NCI-H510A (cell line): ENCODE results near the gene RANBP1.

Experiments used
- DNase-seq: peaks from one replicate; lab custom pipeline; 2025; lab: John Stamatoyannopoulos, UW

RANBP1 gene

DNA sequence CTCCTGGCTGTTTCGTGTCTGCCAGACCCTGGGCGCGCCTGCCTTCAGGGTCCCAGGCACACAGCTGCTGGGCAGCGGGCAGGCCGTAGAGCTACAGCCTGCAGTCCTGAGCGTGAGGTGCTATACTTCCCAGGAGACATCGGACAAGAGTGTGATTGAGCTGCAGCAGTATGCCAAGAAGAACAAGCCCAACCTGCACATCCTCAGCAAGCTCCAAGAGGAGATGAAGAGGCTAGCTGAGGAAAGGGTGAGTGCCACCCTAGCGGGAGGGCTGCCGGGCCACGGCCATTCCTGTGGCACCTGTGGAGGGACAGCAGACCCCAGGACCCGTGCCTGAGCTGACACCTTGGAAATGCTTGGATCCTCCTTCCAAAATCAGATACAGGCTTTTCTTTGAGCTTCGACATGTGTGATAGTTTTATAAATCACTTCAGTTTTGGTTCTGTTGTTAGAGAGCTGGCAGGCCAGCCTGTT lies 7.1 kb upstream of the RANBP1 start:
- no peak for DNase-seq

DNA sequence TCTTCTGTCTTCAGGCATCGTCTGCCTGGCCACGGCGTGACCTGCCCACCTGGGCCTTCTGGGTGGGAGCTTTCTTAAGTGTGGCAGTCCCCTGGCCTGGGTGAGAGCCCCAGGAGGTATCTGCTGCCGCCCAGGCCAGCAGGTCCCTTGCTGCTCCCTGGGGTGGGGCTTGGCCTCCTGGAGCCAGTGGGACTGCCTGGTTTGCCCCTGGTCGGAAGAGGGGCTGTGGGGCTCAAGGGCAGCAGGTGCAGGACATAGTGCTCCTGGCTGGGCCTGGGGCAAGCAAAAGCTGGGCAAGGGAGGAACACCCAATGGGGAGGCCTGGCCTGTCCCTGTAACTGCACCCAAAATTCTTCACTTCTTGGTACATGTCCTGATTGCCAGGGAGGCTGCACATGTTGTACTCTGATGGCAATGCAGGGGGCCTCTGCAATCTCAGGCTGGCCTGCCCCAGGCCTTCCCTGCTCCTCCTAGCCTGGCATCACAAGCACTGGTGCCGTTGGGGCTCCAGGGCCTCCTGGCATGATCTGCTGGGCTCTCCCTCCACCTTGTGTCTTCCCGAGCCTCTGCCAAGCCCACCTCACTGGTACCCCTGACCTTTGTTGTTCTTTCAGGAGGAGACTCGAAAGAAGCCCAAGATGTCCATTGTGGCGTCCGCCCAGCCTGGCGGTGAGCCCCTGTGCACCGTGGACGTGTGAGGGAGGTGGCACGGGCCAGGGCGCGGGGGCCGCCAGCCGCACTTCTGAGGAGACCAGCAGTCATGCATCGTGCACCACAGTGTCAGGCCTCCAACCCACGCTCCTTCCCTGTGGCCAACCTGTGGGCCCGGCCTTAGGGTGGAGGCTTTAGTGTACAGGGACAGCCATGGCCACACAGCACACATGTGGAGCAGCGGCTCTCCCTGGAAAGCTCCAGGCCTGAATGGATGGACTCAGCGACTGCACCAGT lies 6.2 kb upstream of the RANBP1 start:
- DNase-seq = no peak

DNA sequence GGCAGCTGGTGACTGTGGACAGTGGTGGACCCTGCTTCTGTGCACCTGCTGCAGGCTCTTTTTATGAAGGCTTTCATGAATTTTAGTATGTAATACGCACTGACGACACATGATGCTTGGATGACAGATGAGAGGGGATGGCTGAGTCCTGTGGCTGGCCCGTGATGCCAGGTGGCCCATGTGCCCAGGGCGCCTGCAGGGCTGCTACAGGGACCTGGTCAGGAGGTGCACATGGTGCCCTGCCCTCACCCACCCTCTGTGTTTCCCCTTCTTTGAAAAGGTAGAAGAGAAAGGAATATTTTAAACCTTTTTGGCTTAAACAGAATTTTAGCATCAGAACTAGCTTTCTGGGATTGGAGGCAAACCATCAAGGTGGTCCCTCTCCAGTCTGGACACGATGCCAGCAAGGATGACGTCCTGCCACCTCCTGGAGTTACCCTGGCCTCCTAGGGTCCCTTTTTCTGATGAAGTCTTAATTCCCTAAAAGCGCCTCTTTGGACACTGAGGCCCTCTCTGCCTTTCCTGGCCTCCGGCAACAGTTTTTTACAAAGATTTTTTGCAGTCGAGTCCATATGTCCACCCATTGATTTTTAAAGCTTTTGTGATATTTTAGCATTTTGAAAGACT lies 5.4 kb upstream of the RANBP1 start:
- DNase-seq = no peak

DNA sequence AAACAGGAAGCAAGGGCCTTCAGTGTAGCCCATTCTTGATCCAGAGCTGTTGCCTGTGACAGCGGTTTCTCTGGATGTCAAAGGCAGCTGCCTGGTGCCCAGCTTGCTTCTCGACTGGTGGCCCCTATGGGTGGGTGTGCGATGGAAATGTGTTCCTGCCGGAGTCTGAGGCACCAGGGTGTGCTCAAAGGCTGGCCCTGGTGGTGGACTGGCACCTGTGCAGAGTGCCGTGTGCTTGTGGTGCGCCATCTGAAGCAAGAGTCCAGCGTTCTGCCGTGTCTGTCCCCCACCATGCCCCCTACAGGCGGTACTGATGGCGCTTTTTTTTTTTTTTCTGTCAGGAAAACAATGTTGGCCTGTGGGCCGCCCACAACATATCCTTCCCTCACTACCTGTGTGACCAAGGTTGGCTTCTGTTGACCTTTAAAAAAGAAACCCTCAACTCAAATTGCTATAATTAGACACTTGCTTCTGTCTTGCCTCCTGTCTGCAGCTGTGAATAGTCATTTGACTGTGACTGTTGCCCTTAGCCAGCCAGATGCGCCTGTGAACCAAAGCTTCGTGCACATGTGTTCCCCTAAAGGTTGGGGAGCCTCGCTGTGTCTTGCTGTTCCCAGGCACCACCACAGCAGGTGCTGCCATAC lies 4.7 kb upstream of the RANBP1 start:
- no peak for DNase-seq

DNA sequence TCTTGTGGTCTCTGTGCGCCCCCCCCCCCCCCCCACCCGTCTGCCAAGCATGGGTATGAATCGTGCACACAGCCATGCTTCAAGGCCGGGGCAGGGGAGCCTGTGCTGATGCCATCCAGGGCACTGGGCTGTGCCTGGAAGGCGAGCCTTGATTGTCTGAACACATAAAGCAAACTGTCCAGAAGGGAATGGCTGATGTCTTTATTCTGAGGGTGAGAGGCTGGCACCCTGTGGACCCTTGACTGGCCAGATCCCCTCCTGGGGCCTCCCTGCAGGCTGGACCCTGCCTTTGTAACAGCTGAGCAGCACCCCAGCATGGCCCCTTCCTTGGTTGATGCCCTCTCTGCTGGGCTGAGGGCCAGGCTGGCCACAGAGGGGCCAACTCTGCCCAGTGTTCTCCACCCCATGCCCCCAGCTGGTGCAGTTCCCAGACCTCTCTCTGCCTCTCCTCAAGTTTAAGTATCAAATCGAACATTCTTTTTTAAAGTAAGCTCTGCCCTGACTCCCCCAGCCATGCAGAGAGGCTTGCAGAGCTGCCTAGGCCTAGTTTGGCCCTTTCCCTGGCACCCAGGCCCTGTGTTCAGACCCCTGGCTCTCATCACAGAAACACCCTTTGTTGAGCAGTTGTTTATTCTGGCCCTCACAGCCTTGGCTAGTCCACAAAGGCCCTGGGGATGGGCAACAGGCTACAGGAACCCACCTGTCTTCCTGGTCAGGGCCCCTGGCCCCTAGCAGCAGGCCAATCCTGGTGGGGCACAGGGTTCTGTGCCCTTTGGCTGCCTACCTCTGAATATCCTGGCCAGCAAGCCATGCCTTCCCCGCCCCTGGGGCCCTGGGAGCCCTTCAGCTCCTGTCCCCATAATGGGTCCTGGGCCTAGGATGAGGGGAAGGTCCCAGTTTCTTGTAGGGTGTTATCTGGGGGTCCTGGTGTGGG lies 3.9 kb upstream of the RANBP1 start:
- DNase-seq = no peak

DNA sequence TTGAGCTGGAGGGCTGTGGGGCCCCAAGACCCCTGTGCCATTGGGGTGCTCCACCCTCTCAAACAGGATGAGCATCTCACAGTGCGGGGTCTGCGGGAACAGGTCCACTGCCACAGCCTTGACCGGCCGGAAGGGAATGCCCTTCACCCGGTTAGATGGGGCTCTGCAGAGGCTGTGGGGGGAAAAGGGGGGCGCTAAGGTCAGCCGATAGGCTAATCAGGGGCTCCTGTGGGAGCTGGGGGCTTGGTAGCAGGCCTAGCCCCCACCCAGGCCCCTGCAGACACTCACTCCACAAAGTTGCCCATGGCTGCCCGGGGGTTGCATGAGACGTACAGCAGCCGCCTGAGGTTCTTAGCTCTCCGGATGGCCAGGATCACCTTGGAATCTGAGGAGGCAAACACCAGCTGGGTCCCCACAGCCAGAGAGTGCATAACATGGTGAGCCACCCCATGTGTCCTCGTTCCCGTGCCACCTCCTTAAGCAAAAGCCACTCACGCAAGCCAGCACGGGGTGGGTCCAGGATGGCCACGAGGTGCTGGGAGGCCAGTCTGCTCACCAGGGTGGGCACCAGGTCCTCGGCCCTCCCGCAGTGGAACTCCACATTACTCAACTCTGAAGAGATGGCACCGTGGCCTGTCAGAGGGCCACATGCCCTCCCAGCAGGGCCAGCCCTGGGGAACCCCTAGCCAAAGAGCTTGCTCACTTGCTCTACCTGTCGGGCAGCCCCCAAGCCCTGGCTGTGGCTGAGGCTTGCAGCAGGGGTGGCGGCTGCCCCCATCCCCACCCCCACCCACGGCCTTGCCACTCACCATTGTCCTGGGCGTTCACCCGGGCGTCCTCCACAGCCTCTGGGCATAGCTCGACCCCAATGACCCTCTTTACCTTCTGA lies 3.0 kb upstream of the RANBP1 start:
- no peak for DNase-seq

DNA sequence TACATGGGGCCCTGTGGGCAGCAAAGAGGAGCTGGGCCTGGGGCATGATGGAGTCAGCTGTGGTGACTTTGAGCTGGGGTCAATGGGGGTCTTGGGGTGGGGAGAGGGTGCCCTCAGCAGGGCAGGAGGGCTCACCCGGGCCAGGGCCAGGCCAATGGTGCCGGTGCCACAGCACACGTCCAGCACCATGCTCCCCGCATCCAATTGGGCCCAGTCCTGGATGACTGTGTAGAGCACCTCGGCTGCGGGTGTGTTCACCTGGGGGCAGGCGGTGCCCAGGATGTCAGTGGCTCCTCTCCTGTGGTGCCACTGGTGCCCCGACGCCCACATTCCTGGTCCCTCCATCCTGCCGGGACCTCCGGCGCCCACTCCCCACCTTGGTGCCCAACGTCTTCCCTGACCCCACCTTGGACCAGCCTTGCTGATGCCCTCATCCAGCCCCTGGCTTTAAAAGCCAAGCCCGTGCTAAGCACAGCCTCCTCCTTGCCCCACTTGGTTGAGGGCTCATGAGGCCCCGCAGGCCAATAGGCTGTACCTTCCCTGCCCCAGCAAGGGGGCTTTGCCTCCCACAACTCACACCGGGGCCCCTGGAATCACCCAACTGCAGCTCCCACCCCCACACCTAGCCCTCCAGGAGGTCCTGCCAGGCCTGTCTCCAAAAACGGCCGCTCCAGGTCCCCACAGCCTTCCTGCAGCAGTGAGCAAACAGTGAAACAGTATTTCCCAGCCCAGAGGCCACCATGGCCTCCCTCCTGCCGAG lies 2.2 kb upstream of the RANBP1 start:
- DNase-seq = no peak

DNA sequence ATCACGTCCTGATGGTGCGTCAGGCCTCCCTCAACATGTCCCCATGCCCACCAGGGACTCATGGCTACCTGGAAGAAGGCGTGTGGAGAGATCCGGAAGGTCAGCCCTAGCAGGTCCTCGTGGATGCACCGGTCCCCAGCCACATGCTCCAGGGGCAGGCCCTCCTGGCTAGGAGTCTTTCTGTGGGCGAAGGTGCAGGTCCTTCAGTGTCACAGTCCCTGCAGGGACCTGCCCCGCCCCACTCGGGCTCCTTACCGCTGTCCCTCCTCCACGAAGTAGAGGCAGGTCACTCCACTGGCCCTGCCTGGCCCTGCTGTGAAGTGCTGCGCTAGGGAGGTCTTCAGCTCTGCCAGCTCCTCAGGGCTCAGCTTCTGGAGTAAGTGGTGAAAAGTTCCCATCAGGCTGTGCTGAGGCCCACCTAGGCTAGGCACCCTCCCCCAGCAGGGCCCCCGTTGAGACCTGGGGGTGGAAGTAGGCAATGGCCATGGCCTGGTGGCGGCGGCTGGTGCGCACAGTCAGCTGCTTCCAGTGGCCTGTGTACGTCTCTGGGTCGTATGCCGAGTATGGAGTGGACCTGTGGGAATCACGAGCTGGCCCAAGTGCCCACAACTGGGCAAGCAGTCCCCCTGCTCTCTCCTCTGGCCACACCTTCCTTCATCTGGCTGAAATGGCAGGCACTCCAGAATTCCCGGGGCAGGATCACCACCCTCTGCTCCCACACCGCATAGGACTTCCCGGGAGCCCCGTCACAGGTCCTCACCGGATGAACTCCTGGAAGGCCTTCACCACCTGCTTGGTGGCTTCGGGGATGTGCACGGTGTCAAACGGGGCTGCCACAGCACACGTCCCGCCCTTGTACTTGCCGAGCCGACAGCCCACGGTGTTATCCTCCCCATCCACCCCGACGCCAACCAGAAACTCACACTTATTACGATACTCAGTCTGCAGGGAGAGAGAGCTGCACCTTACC lies 1.1 kb upstream of the RANBP1 start:
- DNase-seq = no peak

DNA sequence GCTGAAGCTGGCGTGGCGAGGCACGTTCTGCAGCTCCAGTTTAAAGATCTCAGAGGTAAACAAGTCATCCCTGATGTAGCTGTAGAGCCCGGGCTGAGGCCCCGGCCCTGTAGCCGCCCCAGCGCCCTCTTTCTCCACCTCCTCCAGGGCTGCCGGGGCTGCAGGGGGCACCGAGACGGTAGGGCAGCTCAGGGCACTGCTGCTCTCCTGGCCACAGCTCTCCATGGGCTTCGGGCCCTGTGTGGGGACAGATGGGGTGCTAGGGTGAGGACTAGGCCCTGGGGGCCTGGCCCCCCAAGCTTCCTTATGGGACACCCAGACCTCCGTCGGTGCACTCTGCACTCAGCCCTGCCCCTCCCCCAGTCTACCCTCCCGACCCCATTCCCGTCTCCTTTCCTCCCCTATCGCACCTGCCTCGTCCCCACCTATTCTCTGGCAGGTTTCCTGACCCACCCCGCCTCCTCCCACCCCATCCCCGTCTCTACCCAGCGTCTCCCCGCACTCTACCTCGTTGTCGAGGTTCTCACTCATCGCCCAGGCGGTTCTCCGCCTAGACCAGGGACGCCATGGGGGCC lies 559 bp downstream of the RANBP1 start:
- DNase-seq = no peak

DNA sequence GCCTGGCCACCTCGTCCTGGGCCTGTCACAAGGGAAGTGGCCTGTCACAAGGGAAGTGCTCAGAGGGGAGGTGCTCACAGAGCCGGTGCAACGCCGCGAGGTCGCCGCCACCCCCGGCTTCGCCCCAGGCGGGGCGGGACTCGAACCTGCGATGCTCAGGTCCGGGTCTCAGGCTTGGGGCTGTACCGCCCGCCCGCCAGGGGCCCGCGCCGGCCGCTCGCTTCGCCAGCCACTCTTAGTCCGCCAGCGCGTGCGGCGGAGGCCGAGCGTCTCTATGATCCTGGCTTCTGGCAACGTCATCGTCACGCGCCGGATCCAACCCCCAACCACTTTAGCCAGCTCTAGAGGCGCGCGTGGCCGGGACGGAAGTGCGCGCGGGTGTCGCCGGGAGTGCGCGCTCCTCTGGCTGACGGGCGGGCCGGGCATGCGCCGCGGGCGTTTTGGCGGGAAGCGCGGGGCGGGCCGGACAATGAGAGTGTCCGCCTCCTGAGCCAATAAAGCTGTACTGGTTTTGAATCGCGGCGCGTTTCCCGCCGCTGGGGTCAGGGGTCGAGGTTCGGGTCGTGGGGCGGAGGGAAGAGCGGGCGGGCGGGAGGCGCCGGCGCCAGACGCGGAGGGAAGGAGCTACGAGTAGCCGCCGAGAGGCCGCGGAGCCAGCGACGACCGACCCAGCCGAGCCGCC lies 1.2 kb downstream of the RANBP1 start, which contains the start of gene TRMT2A:
TSS of gene TRMT2A (minus strand) at position 276 of the 682 bp plus-strand sequence. CDS start 320 bp downstream, outside the sequence.
- DNase-seq = peak; percentile 85

DNA sequence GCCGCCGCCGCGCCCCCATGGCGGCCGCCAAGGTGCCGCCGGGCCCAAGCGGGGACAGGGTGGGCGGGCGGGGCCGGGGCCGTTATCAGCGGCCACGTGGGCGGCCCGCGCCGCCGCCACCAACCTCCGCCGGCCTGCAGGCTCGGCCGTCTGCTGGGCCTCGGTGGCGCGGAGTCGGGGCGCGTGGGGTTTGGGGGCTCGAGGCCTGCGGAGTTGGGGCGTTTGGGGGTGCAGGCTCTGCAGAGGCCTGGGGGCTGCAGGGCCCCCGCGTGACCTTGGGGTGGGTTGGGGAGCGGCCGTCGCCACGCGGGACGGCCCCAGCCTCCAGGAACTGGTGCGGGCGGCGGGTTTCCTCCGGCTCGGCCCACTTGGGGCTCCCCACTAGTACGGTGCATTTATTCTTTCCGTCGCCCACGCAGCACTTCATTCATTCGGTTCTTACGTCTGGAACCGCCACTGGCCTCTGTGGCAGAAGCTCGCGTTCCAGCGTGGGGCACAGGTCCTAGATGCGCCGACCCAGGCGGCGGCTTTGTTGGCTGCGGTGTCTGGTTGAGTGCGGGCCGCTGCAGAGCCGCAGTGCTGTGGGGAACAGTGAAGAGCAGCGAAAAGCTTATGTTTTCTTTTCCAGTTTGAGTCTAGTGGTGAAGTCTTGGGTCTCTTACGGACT lies 1.9 kb downstream of the RANBP1 start:
- no peak for DNase-seq

DNA sequence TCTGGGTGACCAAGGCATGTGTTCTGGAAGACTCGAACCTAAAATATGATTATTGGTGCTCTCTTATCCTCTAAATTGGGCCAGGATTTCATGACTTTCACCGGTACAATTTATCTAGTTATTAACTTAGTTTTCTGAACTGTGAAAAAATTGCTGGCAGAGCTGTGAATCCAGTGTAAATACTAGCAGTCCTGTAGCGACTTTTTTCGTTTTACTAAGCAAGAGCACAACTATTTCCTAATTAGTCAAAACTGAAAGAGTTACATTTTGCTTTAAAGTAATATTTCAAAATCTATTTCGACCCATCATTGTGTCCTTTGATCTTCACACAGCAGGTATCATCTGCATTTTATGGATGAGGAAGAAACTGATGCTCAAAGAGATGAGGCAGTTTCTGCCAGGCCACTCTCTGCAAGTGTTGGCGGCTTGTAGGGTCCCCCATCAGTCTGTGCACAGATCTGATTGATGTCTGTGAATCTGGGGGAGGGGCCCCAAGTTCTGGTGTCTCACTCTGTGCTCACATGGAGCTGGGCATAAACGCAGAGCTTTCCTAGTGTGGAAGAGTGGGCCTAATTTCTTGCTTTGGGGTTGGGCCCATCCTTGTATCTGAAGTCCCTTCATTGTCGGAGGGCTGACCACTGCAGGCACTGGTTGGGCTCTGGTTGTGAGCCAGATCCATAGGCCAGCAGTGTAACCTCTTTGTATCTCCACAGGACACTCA lies 2.6 kb downstream of the RANBP1 start:
- DNase-seq = no peak

DNA sequence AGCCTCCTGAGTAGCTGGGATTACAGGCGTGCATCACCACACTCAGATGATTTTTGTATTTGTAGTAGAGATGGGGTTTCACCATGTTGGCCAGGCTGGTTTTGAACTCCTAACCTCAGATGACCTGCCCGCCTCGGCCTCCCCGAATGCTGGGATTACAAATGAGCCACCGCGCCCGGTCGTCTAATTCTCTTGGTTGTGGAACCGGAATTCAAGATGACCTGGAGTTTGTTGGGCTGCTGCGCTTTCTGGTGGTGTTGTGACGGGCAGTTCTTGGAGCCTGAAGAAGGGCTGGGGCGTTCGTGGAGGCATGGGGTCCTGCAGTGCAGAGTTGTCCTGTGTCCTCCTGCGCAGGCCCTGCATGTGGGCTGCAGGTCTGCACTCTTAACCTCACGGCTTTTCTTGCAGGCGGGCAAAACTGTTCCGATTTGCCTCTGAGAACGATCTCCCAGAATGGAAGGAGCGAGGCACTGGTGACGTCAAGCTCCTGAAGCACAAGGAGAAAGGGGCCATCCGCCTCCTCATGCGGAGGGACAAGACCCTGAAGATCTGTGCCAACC lies 6.0 kb downstream of the RANBP1 start:
- no peak for DNase-seq

DNA sequence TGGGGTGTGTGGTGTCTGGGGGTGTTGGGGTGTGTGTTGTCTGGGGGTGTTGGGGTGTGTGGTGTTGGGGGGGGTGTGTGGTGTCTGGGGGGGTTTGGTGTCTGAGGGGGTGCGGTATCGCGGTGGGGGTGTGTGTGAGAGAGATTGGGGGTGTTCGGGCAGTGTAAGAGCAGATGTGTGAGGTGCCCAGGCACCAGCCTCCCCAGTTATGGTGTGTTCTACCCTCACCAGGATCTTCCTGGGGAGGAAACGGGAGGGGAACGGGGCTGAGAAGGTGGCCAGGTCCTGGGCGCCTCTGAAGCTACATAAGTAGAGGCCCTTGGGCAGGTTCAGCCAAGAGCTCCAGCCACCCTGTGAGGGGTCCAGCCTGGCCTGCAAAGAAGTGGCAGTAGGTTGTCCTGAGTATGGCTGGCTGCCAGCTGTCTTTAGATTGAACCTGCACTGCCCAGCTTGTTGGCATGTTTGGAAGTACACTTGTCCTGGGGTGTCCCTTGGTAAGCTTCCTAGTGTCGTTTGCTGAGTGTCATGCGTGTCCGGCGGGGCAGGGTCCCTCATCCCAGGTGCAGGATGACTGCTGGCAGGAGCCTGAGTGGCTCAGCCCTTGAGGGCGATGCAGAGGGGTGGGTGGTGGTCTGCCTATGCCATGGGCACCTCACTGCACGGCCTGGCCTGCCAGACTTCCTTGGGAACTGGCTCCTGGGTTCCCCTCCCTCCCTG lies 7.6 kb downstream of the RANBP1 start:
- no peak for DNase-seq

DNA sequence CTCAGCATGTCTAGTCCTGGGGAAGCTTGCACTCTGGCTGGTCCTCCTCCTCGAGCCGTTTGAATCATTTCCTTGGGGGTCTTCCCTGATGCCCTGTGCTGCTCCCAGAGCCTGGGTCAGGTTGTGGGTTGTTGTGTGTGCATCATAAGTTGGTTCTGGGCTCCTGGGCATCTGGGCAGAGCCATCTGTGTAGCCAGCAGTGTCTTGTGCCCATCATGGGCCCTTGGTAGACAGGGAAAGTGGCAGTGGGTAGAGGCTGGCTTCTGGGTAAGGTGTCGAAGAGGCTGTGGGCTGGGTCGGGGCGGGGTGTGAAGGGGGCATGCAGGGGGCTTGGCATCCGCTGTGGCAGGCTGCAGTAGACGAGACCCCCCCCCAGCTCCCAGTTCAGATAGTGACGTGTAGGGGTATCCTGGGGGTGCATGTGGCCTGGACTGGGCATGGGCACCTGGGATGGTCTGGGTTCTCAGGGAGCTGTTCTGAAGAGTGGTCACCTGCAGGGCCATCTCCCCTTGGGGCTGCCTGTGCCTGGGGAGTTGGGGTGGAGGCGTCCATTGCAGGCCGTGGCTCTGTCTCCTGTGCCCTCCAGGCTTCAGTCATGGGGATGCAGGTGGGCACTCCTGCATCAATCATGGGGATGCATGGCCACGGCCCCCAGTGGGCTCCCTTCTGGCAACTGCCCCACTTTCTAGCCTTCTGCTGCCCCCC lies 8.3 kb downstream of the RANBP1 start:
- no peak for DNase-seq
